ENCODE data around the gene SCLT1.

The SCLT1 gene

GRCh38 chr4:128869776-128870509 lies 223.4 kb downstream of the SCLT1 start:
- no peaks in the 10 kb centered on the region for H4K20me1 ChIP-seq (ENCODE audit: insufficient read depth, low read length, poor library complexity, severe bottlenecking)
- H3K36me3 ChIP-seq (ENCODE audit: insufficient read depth, low read length) = peaks cover 80% of the 10 kb centered on the region
- no peaks in the 10 kb centered on the region for H3K79me2 ChIP-seq (ENCODE audit: insufficient read depth, low read length)
- no peak overlapping the region for H2AFZ ChIP-seq (ENCODE audit: low read length)
- no peak overlapping the region for H3K4me2 ChIP-seq (ENCODE audit: low read depth, low read length, poor library complexity, severe bottlenecking)
- no peaks in the 10 kb centered on the region for H3F3A ChIP-seq (ENCODE audit: low read depth)
- no peaks in the 10 kb centered on the region for H3K9me2 ChIP-seq (replicated peaks; ENCODE audit: low read depth, low read length)
- TF ChIP-seq EZH2phosphoT487 (IDR thresholded peaks at IDR 0.05; ENCODE audit: borderline replicate concordance) = no peak
- no peak for TF ChIP-seq CTCF (conservative IDR thresholded peaks at IDR 0.05; ENCODE audit: low read length)
- H3K4me3 ChIP-seq (ENCODE audit: low read length, poor library complexity, severe bottlenecking) = no peak overlapping the region
- H3K9me3 ChIP-seq (ENCODE audit: insufficient read depth, low read depth, low read length) = no peaks in the 10 kb centered on the region
- H3K4me1 ChIP-seq (ENCODE audit: insufficient read depth, low read length, poor library complexity, severe bottlenecking) = no peaks in the 10 kb centered on the region
- no peaks in the 10 kb centered on the region for H3K27me3 ChIP-seq (ENCODE audit: insufficient read depth, low read length, poor library complexity, severe bottlenecking)
- no peak overlapping the region for H3K9ac ChIP-seq (ENCODE audit: low read depth, low read length, poor library complexity, severe bottlenecking)

- Histone ChIP-seq H3K27me3 (ENCODE audit: insufficient read depth, low read length, poor library complexity, severe bottlenecking) (no peaks in the 10 kb centered on the region), H3K4me1 (ENCODE audit: insufficient read depth, low read length, poor library complexity, severe bottlenecking) (no peaks in the 10 kb centered on the region), H3K36me3 (ENCODE audit: insufficient read depth, low read length) (peaks cover 90% of the 10 kb centered on the region), H3K9me3 (ENCODE audit: insufficient read depth, low read depth, low read length) (no peaks in the 10 kb centered on the region), H3K9ac (ENCODE audit: low read depth, low read length, poor library complexity, severe bottlenecking) (no peak overlapping the region), H2AFZ (ENCODE audit: low read length) (no peak overlapping the region), H4K20me1 (ENCODE audit: insufficient read depth, low read length, poor library complexity, severe bottlenecking) (peaks cover 2% of the 10 kb centered on the region), H3K9me2 (replicated peaks; ENCODE audit: low read depth, low read length) (no peaks in the 10 kb centered on the region), H3F3A (ENCODE audit: low read depth) (no peaks in the 10 kb centered on the region), H3K4me3 (ENCODE audit: low read length, poor library complexity, severe bottlenecking) (no peak overlapping the region), H3K79me2 (ENCODE audit: insufficient read depth, low read length) (no peaks in the 10 kb centered on the region), H3K4me2 (ENCODE audit: low read depth, low read length, poor library complexity, severe bottlenecking) (no peak overlapping the region)
- TF ChIP-seq EZH2phosphoT487 (IDR thresholded peaks at IDR 0.05; ENCODE audit: borderline replicate concordance) = no peak
These were observed 224.6 kb downstream of the SCLT1 start for GRCh38 chr4:128868758-128869157.

GRCh38 chr4:128866691-128867090 lies 226.6 kb downstream of the SCLT1 start:
- no peaks in the 10 kb centered on the region for H3K4me1 ChIP-seq (ENCODE audit: insufficient read depth, low read length, poor library complexity, severe bottlenecking)
- H3K9me3 ChIP-seq (ENCODE audit: insufficient read depth, low read depth, low read length) = no peaks in the 10 kb centered on the region
- H3K4me3 ChIP-seq (ENCODE audit: low read length, poor library complexity, severe bottlenecking) = no peak overlapping the region
- no peaks in the 10 kb centered on the region for H3K27me3 ChIP-seq (ENCODE audit: insufficient read depth, low read length, poor library complexity, severe bottlenecking)
- H4K20me1 ChIP-seq (ENCODE audit: insufficient read depth, low read length, poor library complexity, severe bottlenecking) = peaks cover 21% of the 10 kb centered on the region
- peaks cover 90% of the 10 kb centered on the region; the same call in 1 of the 2 replicates for H3K36me3 ChIP-seq (ENCODE audit: insufficient read depth, low read length)
- no peaks in the 10 kb centered on the region for H3K9me2 ChIP-seq (replicated peaks; ENCODE audit: low read depth, low read length)
- H3K4me2 ChIP-seq (ENCODE audit: low read depth, low read length, poor library complexity, severe bottlenecking) = no peak overlapping the region
- H2AFZ ChIP-seq (ENCODE audit: low read length) = no peak overlapping the region
- H3K9ac ChIP-seq (ENCODE audit: low read depth, low read length, poor library complexity, severe bottlenecking) = no peak overlapping the region
- 0 out of 2 replicates have a peak, but pooled peaks cover 3% of the 10 kb centered on the region for H3K79me2 ChIP-seq (ENCODE audit: insufficient read depth, low read length)
- TF ChIP-seq EZH2phosphoT487 (IDR thresholded peaks at IDR 0.05; ENCODE audit: borderline replicate concordance) = no peak
- no peak for TF ChIP-seq CTCF (conservative IDR thresholded peaks at IDR 0.05; ENCODE audit: low read length)
- H3F3A ChIP-seq (ENCODE audit: low read depth) = no peaks in the 10 kb centered on the region

- H3K36me3 ChIP-seq (ENCODE audit: insufficient read depth, low read length) = peaks cover 90% of the 10 kb centered on the region; the same call in 1 of the 2 replicates
- H3K9ac ChIP-seq (ENCODE audit: low read depth, low read length, poor library complexity, severe bottlenecking) = no peak overlapping the region
- H3K4me2 ChIP-seq (ENCODE audit: low read depth, low read length, poor library complexity, severe bottlenecking) = no peak overlapping the region
- no peak for TF ChIP-seq CTCF (conservative IDR thresholded peaks at IDR 0.05; ENCODE audit: low read length)
- no peak for TF ChIP-seq EZH2phosphoT487 (IDR thresholded peaks at IDR 0.05; ENCODE audit: borderline replicate concordance)
- peaks cover 22% of the 10 kb centered on the region for H4K20me1 ChIP-seq (ENCODE audit: insufficient read depth, low read length, poor library complexity, severe bottlenecking)
- no peaks in the 10 kb centered on the region for H3F3A ChIP-seq (ENCODE audit: low read depth)
- no peaks in the 10 kb centered on the region for H3K9me3 ChIP-seq (ENCODE audit: insufficient read depth, low read depth, low read length)
- H2AFZ ChIP-seq (ENCODE audit: low read length) = no peak overlapping the region
- 0 out of 2 replicates have a peak, but pooled peaks cover 3% of the 10 kb centered on the region for H3K79me2 ChIP-seq (ENCODE audit: insufficient read depth, low read length)
- H3K4me3 ChIP-seq (ENCODE audit: low read length, poor library complexity, severe bottlenecking) = no peak overlapping the region
- H3K4me1 ChIP-seq (ENCODE audit: insufficient read depth, low read length, poor library complexity, severe bottlenecking) = peaks cover 3% of the 10 kb centered on the region
- no peaks in the 10 kb centered on the region for H3K9me2 ChIP-seq (replicated peaks; ENCODE audit: low read depth, low read length)
- no peaks in the 10 kb centered on the region for H3K27me3 ChIP-seq (ENCODE audit: insufficient read depth, low read length, poor library complexity, severe bottlenecking)
These were observed 227.1 kb downstream of the SCLT1 start for GRCh38 chr4:128866269-128866668.

Measured in Loucy (cell line).